ENCODE data around the gene NUPR2.

DNA sequence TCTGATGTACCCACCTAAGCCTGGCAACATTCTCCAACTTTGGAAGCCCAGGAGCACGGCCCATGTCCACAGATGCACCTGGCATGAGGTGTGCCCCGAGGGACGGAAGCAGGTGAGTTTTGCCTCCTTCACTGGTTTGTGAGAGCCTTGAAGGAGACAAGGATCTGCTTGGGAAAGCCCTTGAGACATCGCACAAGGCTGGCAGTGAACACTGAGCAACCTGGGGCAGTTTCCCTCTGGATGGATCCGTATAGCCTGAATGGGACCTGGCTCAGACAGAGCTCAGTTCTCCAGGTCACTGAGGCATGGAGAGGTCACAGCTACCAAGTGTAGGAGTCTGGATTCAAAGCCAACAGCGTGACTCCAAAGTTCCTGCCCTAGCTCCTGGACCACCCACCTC, 8.8 kb upstream of the NUPR2 start:
- TF ChIP-seq, protein P1, sequence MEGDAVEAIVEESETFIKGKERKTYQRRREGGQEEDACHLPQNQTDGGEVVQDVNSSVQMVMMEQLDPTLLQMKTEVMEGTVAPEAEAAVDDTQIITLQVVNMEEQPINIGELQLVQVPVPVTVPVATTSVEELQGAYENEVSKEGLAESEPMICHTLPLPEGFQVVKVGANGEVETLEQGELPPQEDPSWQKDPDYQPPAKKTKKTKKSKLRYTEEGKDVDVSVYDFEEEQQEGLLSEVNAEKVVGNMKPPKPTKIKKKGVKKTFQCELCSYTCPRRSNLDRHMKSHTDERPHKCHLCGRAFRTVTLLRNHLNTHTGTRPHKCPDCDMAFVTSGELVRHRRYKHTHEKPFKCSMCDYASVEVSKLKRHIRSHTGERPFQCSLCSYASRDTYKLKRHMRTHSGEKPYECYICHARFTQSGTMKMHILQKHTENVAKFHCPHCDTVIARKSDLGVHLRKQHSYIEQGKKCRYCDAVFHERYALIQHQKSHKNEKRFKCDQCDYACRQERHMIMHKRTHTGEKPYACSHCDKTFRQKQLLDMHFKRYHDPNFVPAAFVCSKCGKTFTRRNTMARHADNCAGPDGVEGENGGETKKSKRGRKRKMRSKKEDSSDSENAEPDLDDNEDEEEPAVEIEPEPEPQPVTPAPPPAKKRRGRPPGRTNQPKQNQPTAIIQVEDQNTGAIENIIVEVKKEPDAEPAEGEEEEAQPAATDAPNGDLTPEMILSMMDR (IDR thresholded peaks at IDR 0.05), result no peak
- no peak for TF ChIP-seq POLR2A (IDR thresholded peaks at IDR 0.05)

Data from adrenal gland (tissue), 5 donors.